ENCODE results near the gene TXNDC9.
"Not testable (repeated sequence)": the region's sequence is repeated elsewhere in the genome, so short reads cannot be mapped to it uniquely, and the experiment has no call there.

TXNDC9 gene

GRCh38 chr2:99297994-99298393 is 38.1 kb downstream of the TXNDC9 start:
- no peak for ATAC-seq (replicated peaks)
- Mint-ChIP-seq H3K36me3 (ENCODE audit: insufficient read depth) (peaks cover 7% of the 10 kb centered on the region), H3K27ac (no peak overlapping the region), H3K9me3 (no peaks in the 10 kb centered on the region), H3K4me1 (ENCODE audit: low read depth in 2 of 2) (no peaks in the 10 kb centered on the region), H3K27me3 (no peaks in the 10 kb centered on the region), H3K4me3 (no peak overlapping the region)
- no peak for DNase-seq

DNA sequence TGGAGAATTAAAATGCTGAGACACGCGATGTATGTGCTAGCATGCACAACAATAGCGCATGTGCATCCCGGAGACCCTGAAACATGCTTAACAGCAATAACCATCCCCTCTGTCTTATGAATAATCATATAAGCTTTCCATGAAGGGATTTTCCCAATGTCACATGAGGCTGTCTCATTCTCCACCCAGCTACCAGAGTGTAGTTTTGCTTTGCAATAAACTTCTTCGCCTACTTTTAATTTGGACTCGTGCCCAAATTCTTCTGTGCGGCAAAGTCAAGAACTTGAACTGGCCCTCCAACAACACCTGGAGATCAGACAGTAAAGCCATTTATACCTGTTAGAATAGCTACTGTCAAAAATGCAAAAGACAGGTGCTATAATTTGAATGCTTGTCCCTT is 50.6 kb downstream of the TXNDC9 start:
- H3K36me3 Mint-ChIP-seq (ENCODE audit: insufficient read depth) = peaks cover 5% of the 10 kb centered on the region
- no peak overlapping the region for H3K4me3 Mint-ChIP-seq
- H3K4me1 Mint-ChIP-seq (ENCODE audit: low read depth in 2 of 2) = no peaks in the 10 kb centered on the region
- no peak for ATAC-seq (replicated peaks)
- no peaks in the 10 kb centered on the region for H3K27me3 Mint-ChIP-seq
- no peaks in the 10 kb centered on the region for H3K9me3 Mint-ChIP-seq
- DNase-seq = no peak
- H3K27ac Mint-ChIP-seq = no peak overlapping the region

- Mint-ChIP-seq H3K27me3 (no peaks in the 10 kb centered on the region), H3K36me3 (ENCODE audit: insufficient read depth) (peaks cover 5% of the 10 kb centered on the region), H3K4me1 (ENCODE audit: low read depth in 2 of 2) (no peaks in the 10 kb centered on the region), H3K27ac (no peak overlapping the region), H3K4me3 (no peak overlapping the region), H3K9me3 (peaks cover 0 to 8% of the 10 kb centered on the region in 2 donors)
- no peak for ATAC-seq (replicated peaks)
- DNase-seq = no peak
Measured at GRCh38 chr2:99279969-99280695, 56.0 kb downstream of the TXNDC9 start.

DNA sequence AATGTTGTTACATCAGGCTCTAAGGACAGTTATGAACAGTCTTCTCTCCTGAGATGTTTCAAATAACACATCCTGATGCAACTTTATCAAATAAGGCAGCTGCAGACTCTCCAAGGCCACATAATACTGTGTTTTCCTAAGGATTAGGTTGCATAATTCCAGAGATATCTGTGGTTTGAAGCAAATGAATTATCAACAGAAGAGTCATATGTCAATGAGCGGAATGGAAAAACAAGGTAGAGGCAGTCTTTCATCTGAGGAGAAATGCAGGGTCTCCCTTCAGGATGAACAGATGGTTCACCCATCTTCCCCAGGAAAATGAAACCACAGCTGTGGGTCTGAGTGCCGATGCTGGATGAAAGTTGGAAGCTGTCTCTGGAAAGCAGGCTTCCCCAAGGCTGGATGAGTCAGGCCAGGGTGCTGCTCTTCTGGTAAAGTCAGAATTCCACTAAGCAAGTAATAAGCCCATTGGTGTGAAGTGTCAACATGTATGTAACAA is 57.3 kb downstream of the TXNDC9 start:
- DNase-seq (no peak), ATAC-seq (replicated peaks) (no peak)
- Mint-ChIP-seq H3K4me3 (no peak overlapping the region), H3K27ac (no peak overlapping the region), H3K9me3 (peaks cover 0 to 8% of the 10 kb centered on the region in 2 donors), H3K27me3 (no peaks in the 10 kb centered on the region), H3K36me3 (ENCODE audit: insufficient read depth) (peaks cover 5% of the 10 kb centered on the region), H3K4me1 (ENCODE audit: low read depth in 2 of 2) (no peaks in the 10 kb centered on the region)

- not testable (repeated sequence) for ATAC-seq (replicated peaks)
Measured at GRCh38 chr2:99278195-99278765, 57.9 kb downstream of the TXNDC9 start.

DNA sequence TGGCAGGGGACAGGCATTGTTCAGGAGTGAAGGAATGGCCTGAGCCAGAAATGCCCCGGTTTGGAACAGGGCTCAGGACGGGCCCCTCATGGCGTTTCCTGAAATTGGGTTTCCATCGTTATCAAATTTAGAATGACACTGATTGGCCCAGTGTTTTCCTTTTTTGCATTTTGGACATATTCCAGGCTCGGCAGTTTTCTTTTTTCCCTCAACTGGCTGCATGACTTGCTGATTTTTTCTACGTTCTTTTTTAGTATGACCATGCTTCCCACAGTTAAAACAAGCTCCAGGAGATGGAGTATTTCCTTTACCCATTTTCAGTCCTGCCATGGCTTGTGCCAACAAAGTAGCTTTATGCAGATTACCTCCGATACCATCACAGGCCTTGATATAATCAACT is 60.3 kb downstream of the TXNDC9 start:
- H3K9me3 Mint-ChIP-seq = peaks cover 0 to 8% of the 10 kb centered on the region in 2 donors
- no peak for DNase-seq
- H3K27ac Mint-ChIP-seq = no peak overlapping the region
- no peaks in the 10 kb centered on the region for H3K27me3 Mint-ChIP-seq
- no peak for ATAC-seq (replicated peaks)
- no peak overlapping the region for H3K4me3 Mint-ChIP-seq
- H3K4me1 Mint-ChIP-seq (ENCODE audit: low read depth in 2 of 2) = no peaks in the 10 kb centered on the region
- H3K36me3 Mint-ChIP-seq (ENCODE audit: insufficient read depth) = no peaks in the 10 kb centered on the region

More at GRCh38 chr2:99278195-99278765, 57.9 kb downstream of the TXNDC9 start:
- H3K4me1 Mint-ChIP-seq (ENCODE audit: low read depth in 2 of 2); H3K9me3 Mint-ChIP-seq; H3K36me3 Mint-ChIP-seq (ENCODE audit: insufficient read depth); H3K27ac Mint-ChIP-seq; H3K4me3 Mint-ChIP-seq; DNase-seq; H3K27me3 Mint-ChIP-seq: not testable (repeated sequence)
